Kidney (tissue), 14 donors: Measurements from ENCODE around the gene ALMS1. TPM values are rescaled to one million over a fixed set of nuclear protein-coding genes. Genes with fewer than 3 reads are reported as not detected.
"Not testable (repeated sequence)": the region's sequence is repeated elsewhere in the genome, so short reads cannot be mapped to it uniquely, and the experiment has no call there.

ENCODE experiments used
- DNase-seq, 5 donors: peaks; one replicate each; pipeline ENCODE4 v3.0.0-alpha.2; 2013 to 2020
- FAIRE-seq: peaks from 2 replicates; lab custom pipeline; 2012; peaks lifted over from hg19 to GRCh38; lab: Jason Lieb, UNC
- H3K27ac ChIP-seq, 2 donors: one replicate each; pipeline ENCODE4 v1.7.0; 2013; ENCODE audit warnings: low read depth in 2 of 2, low read length in 2 of 2, inconsistent platforms in 1 of 2
- H3K27me3 ChIP-seq: one replicate; pipeline ENCODE4 v1.7.1; 2013; ENCODE audit warnings: low read length, inconsistent platforms; ENCODE audit not compliant: control insufficient read depth, insufficient read depth
- H3K36me3 ChIP-seq, 3 donors: one replicate each; pipeline versions ENCODE4 v1.7.0 to v1.7.1; 2013; ENCODE audit warnings: low read length in 3 of 3, control low read depth in 1 of 3, inconsistent platforms in 1 of 3; ENCODE audit not compliant: insufficient read depth in 3 of 3, control insufficient read depth in 2 of 3
- H3K4me1 ChIP-seq, 3 donors: one replicate each; pipeline versions ENCODE4 v1.7.0 to v1.7.1; 2013; ENCODE audit warnings: low read length in 3 of 3, inconsistent platforms in 1 of 3, low read depth in 1 of 3; ENCODE audit not compliant: control insufficient read depth in 2 of 3, insufficient read depth in 2 of 3
- H3K4me3 ChIP-seq, 3 donors: one replicate each; pipeline versions ENCODE4 v1.7.0 to v1.8.1; 2013; ENCODE audit warnings: low read length in 3 of 3, control low read depth in 1 of 3, inconsistent platforms in 1 of 3
- H3K9ac ChIP-seq, 3 donors: one replicate each; pipeline versions ENCODE4 v1.7.0 to v1.7.1; 2013; ENCODE audit warnings: low read length in 3 of 3, control low read depth in 1 of 3, inconsistent platforms in 1 of 3
- H3K9me3 ChIP-seq, 3 donors: one replicate each; pipeline versions ENCODE4 v1.7.0 to v1.7.1; 2013; ENCODE audit warnings: low read length in 3 of 3, control low read depth in 1 of 3, inconsistent platforms in 1 of 3; ENCODE audit not compliant: control insufficient read depth in 2 of 3, insufficient read depth in 1 of 3
- intact Hi-C: fragments of 100-400 bp; cut with DNase I; formaldehyde crosslinking; loops from one replicate; pipeline ENCODE4 v1.11.1; 2022
- polyA plus RNA-seq: library from polyadenylated mRNA; stranded (reverse); fragments of 350-450 nt; fragmentation: Illumina TruSeq; extraction: RNeasy Lipid Tissue Mini Kit (QIAGEN cat#74804); gene quantifications from one replicate; pipeline ENCODE4 v1.2.3, GENCODE V29; 2014; ENCODE audit warnings: low read depth, low replicate concordance; ENCODE audit not compliant: insufficient read depth
- total RNA-seq: library from RNA; stranded (reverse); fragmentation: NEBNext Ultra II Directional; extraction: Animal tissue kit (Norgen Biotek cat#: 25700); gene quantifications from one replicate; pipeline ENCODE4 v1.2.1, GENCODE V29; 2021
- TF ChIP-seq, protein P1 (sequence below): IDR thresholded peaks from 3 replicates; pipeline ENCODE4 v1.5.1; 2012; ENCODE audit warnings: mild to moderate bottlenecking, moderate library complexity, borderline replicate concordance; ENCODE audit not compliant: insufficient read depth; ENCODE audit errors: extremely low read depth
- donor health status: control.
- donor health status: control.
- donor health status: control.
- donor health status: control.
- donor health status: control.
- donor health status: DM: yes; HTN: yes; CAD: no.
- donor health status: Normal renal cell carcinoma (clear cell type).

ALMS1 gene
- total and polyA plus RNA-seq, 2 donors from 2014 or later, result 9.2 to 26.2 TPM

DNA sequence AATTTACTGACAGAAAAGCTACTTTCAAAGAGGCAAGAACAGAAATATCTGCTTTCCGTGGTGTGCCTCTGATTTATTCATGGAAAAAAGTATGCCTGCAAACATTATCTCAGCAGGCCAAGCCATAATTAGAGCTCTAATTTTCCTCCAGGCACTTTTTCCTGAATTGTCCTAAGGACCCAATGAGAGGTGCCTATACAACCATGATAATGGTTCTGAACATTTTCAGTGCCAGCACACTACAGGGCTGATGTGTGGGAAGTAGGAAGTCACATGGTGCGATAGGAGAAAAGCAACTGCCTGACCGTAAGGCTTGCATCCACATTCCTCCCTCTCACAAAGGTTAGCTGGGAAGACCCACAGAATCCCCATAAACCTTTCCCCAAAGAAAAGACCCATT, 46.4 kb upstream of the ALMS1 start:
- no peak overlapping the region for H3K9ac ChIP-seq
- no peaks in the 10 kb centered on the region for H3K27me3 ChIP-seq
- H3K4me3 ChIP-seq, result no peak overlapping the region
- intact Hi-C loops, result no loop called here
- TF ChIP-seq, protein P1, sequence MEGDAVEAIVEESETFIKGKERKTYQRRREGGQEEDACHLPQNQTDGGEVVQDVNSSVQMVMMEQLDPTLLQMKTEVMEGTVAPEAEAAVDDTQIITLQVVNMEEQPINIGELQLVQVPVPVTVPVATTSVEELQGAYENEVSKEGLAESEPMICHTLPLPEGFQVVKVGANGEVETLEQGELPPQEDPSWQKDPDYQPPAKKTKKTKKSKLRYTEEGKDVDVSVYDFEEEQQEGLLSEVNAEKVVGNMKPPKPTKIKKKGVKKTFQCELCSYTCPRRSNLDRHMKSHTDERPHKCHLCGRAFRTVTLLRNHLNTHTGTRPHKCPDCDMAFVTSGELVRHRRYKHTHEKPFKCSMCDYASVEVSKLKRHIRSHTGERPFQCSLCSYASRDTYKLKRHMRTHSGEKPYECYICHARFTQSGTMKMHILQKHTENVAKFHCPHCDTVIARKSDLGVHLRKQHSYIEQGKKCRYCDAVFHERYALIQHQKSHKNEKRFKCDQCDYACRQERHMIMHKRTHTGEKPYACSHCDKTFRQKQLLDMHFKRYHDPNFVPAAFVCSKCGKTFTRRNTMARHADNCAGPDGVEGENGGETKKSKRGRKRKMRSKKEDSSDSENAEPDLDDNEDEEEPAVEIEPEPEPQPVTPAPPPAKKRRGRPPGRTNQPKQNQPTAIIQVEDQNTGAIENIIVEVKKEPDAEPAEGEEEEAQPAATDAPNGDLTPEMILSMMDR, result no peak
- H3K4me1 ChIP-seq, result no peaks in the 10 kb centered on the region
- no peak overlapping the region for H3K27ac ChIP-seq
- DNase-seq (no peak), FAIRE-seq (no peak)
- H3K9me3 ChIP-seq, result no peaks in the 10 kb centered on the region
- H3K36me3 ChIP-seq, result no peaks in the 10 kb centered on the region

DNA sequence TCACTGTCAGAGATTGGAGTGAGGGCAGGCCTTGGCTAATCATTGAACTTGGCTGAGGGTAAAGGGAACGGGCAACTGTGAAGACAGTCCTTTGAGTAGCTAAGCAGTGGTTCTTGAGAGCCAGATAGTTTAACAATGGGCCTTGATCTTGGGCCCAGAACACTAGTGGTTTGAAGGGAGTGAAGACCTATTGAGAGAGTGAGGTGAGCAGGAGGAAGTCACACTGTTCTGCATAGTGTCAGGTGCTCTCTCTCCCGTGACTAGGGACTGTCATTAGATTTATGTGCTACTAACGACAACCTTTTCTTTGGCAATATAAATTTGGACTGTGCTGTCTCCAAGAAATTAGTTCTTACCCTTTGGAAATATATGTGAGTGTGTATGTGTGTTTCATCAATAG, 44.6 kb upstream of the ALMS1 start:
- no peaks in the 10 kb centered on the region for H3K4me1 ChIP-seq
- no peaks in the 10 kb centered on the region for H3K36me3 ChIP-seq
- no peak overlapping the region for H3K9ac ChIP-seq
- TF ChIP-seq, protein P1, result no peak
- no peaks in the 10 kb centered on the region for H3K9me3 ChIP-seq
- no peaks in the 10 kb centered on the region for H3K27me3 ChIP-seq
- DNase-seq (no peak), FAIRE-seq (no peak)
- intact Hi-C loops, result no loop called here
- H3K4me3 ChIP-seq, result no peak overlapping the region
- H3K27ac ChIP-seq, result no peak overlapping the region

DNA sequence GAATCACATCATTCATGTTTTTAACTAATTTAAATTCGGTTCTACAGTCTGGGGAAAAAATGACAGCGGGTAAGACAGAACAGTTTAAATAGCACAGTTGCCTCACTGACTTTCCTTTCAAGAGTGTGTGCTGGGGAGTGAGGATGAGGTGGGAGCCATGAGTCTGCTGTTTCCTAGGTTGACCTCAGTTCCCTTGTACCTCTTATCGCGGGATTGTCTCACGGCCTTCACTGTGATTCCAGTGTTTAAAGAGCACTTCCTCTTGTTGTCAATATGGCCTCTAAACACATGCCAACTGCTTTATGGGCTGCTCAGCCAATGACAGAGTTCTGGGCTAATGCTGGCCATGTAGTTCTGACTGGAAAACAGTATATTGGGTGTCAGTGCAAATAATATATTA, 41.6 kb upstream of the ALMS1 start:
- Histone ChIP-seq H3K27ac (no peak overlapping the region), H3K9me3 (no peaks in the 10 kb centered on the region), H3K4me1 (no peaks in the 10 kb centered on the region), H3K4me3 (no peak overlapping the region), H3K36me3 (no peaks in the 10 kb centered on the region), H3K9ac (no peak overlapping the region), H3K27me3 (no peaks in the 10 kb centered on the region)
- TF ChIP-seq, protein P1, result no peak
- intact Hi-C loops, result no loop called here
- no peak for FAIRE-seq
- DNase-seq, result no peak

DNA sequence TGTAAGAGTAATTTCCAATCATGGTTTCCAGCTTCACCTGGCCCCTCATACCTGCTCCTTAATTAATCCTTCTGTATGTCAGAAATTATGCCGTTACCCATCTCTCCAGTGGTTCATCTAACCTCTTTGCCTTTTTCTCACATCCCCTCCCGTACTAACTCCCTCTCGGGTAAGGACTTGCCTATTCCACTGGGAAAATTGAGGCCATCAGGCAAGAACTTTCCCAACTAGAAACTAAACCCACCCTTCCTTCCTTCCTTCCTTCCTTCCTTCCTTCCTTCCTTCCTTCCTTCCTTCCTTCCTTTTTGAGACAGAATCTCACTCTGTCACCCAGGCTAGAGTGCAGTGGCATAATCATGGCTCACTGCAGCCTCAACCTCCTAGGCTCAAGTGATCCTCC, 40.9 kb upstream of the ALMS1 start:
- H3K4me3 ChIP-seq, H3K9me3 ChIP-seq, intact Hi-C loops, H3K27me3 ChIP-seq, H3K27ac ChIP-seq, H3K36me3 ChIP-seq, DNase-seq, H3K4me1 ChIP-seq, FAIRE-seq, H3K9ac ChIP-seq: not testable (repeated sequence)
